H9 (cell line): Measurements from ENCODE around the gene SELENOV. TPM values are rescaled to one million over a fixed set of nuclear protein-coding genes. Genes with fewer than 3 reads are reported as not detected.

Experiments
- DNase-seq: peaks from one replicate; pipeline ENCODE4 v3.0.0-alpha.2; 2017
- H2AFZ ChIP-seq: one replicate; pipeline ENCODE4 v1.6.1; 2013; ENCODE audit warnings: mild to moderate bottlenecking, low read length, control low read depth, moderate library complexity
- H2AK5ac ChIP-seq: 2 replicates; pipeline ENCODE4 v1.6.1; 2013; ENCODE audit warnings: low read length, control low read depth, mixed read lengths; ENCODE audit not compliant: insufficient read length
- H2BK120ac ChIP-seq: one replicate; pipeline ENCODE4 v1.6.1; 2013; ENCODE audit warnings: low read depth, mild to moderate bottlenecking, low read length, control low read depth, inconsistent platforms; ENCODE audit not compliant: poor library complexity, severe bottlenecking
- H2BK12ac ChIP-seq: 2 replicates; pipeline ENCODE4 v1.6.1; 2013; ENCODE audit warnings: low read length, control low read depth, mixed read lengths, low read depth; ENCODE audit not compliant: insufficient read length
- H2BK15ac ChIP-seq: 2 replicates; pipeline ENCODE4 v1.6.1; 2013; ENCODE audit warnings: low read depth, low read length, control low read depth
- H2BK20ac ChIP-seq: one replicate; pipeline ENCODE4 v1.6.1; 2013; ENCODE audit warnings: low read depth, mild to moderate bottlenecking, low read length, control low read depth, inconsistent platforms; ENCODE audit not compliant: poor library complexity, severe bottlenecking
- H2BK5ac ChIP-seq: 2 replicates; pipeline ENCODE4 v1.6.1; 2013; ENCODE audit warnings: low read length, control low read depth, mixed read lengths; ENCODE audit not compliant: insufficient read length
- H3K14ac ChIP-seq: 2 replicates; pipeline ENCODE4 v1.6.1; 2013; ENCODE audit warnings: low read length, control low read depth; ENCODE audit not compliant: insufficient read depth
- H3K18ac ChIP-seq: 2 replicates; pipeline ENCODE4 v1.6.1; 2013; ENCODE audit warnings: low read depth, mild to moderate bottlenecking, mixed read lengths, low read length, control low read depth; ENCODE audit not compliant: insufficient read length
- H3K23ac ChIP-seq: 2 replicates; pipeline ENCODE4 v1.6.1; 2013; ENCODE audit warnings: low read length, control low read depth, mixed read lengths, low read depth; ENCODE audit not compliant: insufficient read length
- H3K23me2 ChIP-seq: 2 replicates; pipeline ENCODE4 v1.6.1; 2013; ENCODE audit warnings: low read depth, mild to moderate bottlenecking, mixed read lengths, low read length, control low read depth; ENCODE audit not compliant: insufficient read length, poor library complexity, severe bottlenecking
- H3K27ac ChIP-seq: 2 replicates; pipeline ENCODE4 v1.5.1; 2013; ENCODE audit warnings: low read length, control low read depth, mixed read lengths, low read depth; ENCODE audit not compliant: insufficient read length
- H3K27me3 ChIP-seq: 2 replicates; pipeline ENCODE4 v1.6.1; 2013; ENCODE audit warnings: low read length, control low read depth, inconsistent platforms; ENCODE audit not compliant: insufficient read depth
- H3K4ac ChIP-seq: 2 replicates; pipeline ENCODE4 v1.6.1; 2013; ENCODE audit warnings: low read depth, mild to moderate bottlenecking, control low read depth, inconsistent platforms, low read length, moderate library complexity
- H3K4me1 ChIP-seq: 2 replicates; pipeline ENCODE4 v1.6.1; 2013; ENCODE audit warnings: low read length, control low read depth, inconsistent platforms; ENCODE audit not compliant: insufficient read depth
- H3K4me2 ChIP-seq: 2 replicates; pipeline ENCODE4 v1.6.1; 2013; ENCODE audit warnings: low read length, control low read depth, mixed read lengths; ENCODE audit not compliant: insufficient read length, insufficient read depth
- H3K56ac ChIP-seq: 2 replicates; pipeline ENCODE4 v1.6.1; 2013; ENCODE audit warnings: low read depth, mild to moderate bottlenecking, mixed read lengths, low read length, control low read depth; ENCODE audit not compliant: insufficient read length
- H3K79me1 ChIP-seq: 2 replicates; pipeline ENCODE4 v1.6.1; 2013; ENCODE audit warnings: low read depth, mild to moderate bottlenecking, moderate library complexity, low read length, control low read depth, inconsistent platforms; ENCODE audit not compliant: insufficient read depth, poor library complexity, severe bottlenecking
- H3K79me2 ChIP-seq: 2 replicates; pipeline ENCODE4 v1.6.1; 2013; ENCODE audit warnings: low read length, control low read depth, inconsistent platforms; ENCODE audit not compliant: insufficient read depth
- H3K9ac ChIP-seq: 2 replicates; pipeline ENCODE4 v1.6.1; 2013; ENCODE audit warnings: low read length, control low read depth, mixed read lengths; ENCODE audit not compliant: insufficient read length; ENCODE audit errors: extremely low read depth
- H3K9me3 ChIP-seq: one replicate; pipeline ENCODE4 v1.6.1; 2013; ENCODE audit warnings: low read depth, low read length, inconsistent platforms; ENCODE audit not compliant: control insufficient read depth
- H3T11ph ChIP-seq: one replicate; pipeline ENCODE4 v1.6.1; 2013; ENCODE audit warnings: mild to moderate bottlenecking, low read length, control low read depth, inconsistent platforms
- H4K20me1 ChIP-seq: one replicate; pipeline ENCODE4 v1.6.1; 2013; ENCODE audit not compliant: control insufficient read depth, insufficient read length, insufficient read depth
- H4K5ac ChIP-seq: 2 replicates; pipeline ENCODE4 v1.6.1; 2013; ENCODE audit warnings: low read depth, mild to moderate bottlenecking, mixed read lengths, low read length, control low read depth; ENCODE audit not compliant: insufficient read length
- H4K8ac ChIP-seq: replicated peaks from 2 replicates; pipeline ENCODE4 v1.6.1; 2013; ENCODE audit warnings: low read length, control low read depth, mixed read lengths, low read depth; ENCODE audit not compliant: insufficient read length
- H4K91ac ChIP-seq: 2 replicates; pipeline ENCODE4 v1.6.1; 2013; ENCODE audit warnings: low read depth, mild to moderate bottlenecking, moderate library complexity, mixed read lengths, low read length, control low read depth; ENCODE audit not compliant: insufficient read length
- H3K27ac Mint-ChIP-seq, 3 experiments: 2 replicates in 2 of 3; 3 replicates in 1 of 3; pipeline ENCODE4 v1.8.0; 2020 to 2021; ENCODE audit warnings: mixed read lengths in 3 of 3, mild to moderate bottlenecking in 1 of 3, moderate library complexity in 1 of 3
- H3K27me3 Mint-ChIP-seq: 2 replicates; pipeline ENCODE4 v1.8.0; 2021; ENCODE audit warnings: low read depth, mild to moderate bottlenecking, moderate library complexity, mixed read lengths
- H3K36me3 Mint-ChIP-seq, 3 experiments: 2 replicates in 2 of 3; 3 replicates in 1 of 3; pipeline ENCODE4 v1.8.0; 2020 to 2021; ENCODE audit warnings: low read depth in 3 of 3, mixed read lengths in 3 of 3; ENCODE audit not compliant: insufficient read depth in 1 of 3
- H3K4me1 Mint-ChIP-seq, 2 experiments: 2 replicates each; pipeline ENCODE4 v1.8.0; 2020; ENCODE audit warnings: mixed read lengths in 2 of 2
- H3K4me3 Mint-ChIP-seq, 2 experiments: 2 replicates in 1 of 2; 3 replicates in 1 of 2; pipeline ENCODE4 v1.8.0; 2020 to 2021; ENCODE audit warnings: mild to moderate bottlenecking in 2 of 2, mixed read lengths in 2 of 2, moderate library complexity in 1 of 2
- H3K9me3 Mint-ChIP-seq, 2 experiments: 2 replicates in 1 of 2; 3 replicates in 1 of 2; pipeline ENCODE4 v1.8.0; 2020; ENCODE audit warnings: mild to moderate bottlenecking in 2 of 2, mixed read lengths in 2 of 2, moderate library complexity in 1 of 2
- WGBS: extraction: QIAGEN DNeasy Blood & Tissue Kit; methylation state at CpG from one replicate; pipeline ENCODE4 v1.1.7; 2013; ENCODE audit warnings: missing lambda C conversion rate, low lambda C conversion rate, mixed read lengths; ENCODE audit not compliant: insufficient read length; ENCODE audit errors: extremely low coverage; 5-methylcytosine and 5-hydroxymethylcytosine counted together
- total RNA-seq: library from RNA; stranded (reverse); gene quantifications from 2 replicates; pipeline ENCODE4 v1.2.1, GENCODE V29; 2021
- TF ChIP-seq, protein P1 (sequence below): fragments of 200-600 bp; sonication (generic); conservative IDR thresholded peaks from 3 replicates; pipeline ENCODE4 v1.8.0; 2021; ENCODE audit warnings: antibody characterized with exemption, mild to moderate bottlenecking

Gene SELENOV
- total RNA-seq, 1 experiment from 2014 or later: 6.9 TPM

DNA sequence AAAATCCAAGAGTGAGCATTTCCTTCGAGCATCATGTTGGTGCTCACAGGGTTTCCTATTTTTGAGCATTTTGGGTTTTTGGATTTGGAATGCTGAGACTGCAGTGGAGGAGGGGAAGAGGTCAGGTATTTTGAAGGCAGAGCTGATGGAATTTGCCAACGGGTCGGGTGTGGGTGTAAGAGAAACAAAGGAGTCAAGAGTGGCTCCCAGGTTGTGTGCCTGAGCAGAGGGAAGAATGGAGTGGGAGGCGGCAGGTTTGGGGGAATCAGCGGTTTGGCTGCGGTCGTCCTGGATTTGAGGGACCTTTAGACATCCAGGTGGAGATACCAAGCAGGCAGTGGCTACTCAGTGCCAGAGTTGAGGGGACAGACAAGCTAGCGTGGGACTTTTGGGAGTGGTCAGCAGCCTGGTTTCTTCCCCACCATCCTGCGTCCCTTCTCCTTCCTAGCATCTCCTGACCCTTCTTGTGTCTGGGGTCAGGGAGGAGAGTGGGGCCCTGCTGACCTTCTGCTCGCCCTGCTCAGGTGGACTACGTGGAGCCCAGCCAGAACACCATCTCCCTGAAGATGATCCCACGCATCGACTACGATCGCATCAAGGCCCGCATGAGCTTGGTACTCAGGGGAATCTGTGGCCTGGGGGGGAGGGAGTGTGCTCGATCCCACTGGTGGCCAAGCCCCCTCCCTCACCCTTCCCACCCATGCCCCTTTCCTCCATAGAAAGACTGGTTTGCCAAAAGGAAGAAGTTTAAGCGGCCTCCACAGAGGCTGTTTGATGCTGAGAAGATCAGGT, 48.8 kb upstream of the SELENOV start:
- H4K5ac ChIP-seq: no peak overlapping the region
- no peaks in the 10 kb centered on the region for H3K9me3 Mint-ChIP-seq
- no peak overlapping the region for H3K9ac ChIP-seq
- TF ChIP-seq, protein P1, sequence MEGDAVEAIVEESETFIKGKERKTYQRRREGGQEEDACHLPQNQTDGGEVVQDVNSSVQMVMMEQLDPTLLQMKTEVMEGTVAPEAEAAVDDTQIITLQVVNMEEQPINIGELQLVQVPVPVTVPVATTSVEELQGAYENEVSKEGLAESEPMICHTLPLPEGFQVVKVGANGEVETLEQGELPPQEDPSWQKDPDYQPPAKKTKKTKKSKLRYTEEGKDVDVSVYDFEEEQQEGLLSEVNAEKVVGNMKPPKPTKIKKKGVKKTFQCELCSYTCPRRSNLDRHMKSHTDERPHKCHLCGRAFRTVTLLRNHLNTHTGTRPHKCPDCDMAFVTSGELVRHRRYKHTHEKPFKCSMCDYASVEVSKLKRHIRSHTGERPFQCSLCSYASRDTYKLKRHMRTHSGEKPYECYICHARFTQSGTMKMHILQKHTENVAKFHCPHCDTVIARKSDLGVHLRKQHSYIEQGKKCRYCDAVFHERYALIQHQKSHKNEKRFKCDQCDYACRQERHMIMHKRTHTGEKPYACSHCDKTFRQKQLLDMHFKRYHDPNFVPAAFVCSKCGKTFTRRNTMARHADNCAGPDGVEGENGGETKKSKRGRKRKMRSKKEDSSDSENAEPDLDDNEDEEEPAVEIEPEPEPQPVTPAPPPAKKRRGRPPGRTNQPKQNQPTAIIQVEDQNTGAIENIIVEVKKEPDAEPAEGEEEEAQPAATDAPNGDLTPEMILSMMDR: no peak
- H3K27ac Mint-ChIP-seq: peak overlapping the region in 2 of 3 experiments; percentile 9 to 34; a peak in 3 of 7 replicates
- no peaks in the 10 kb centered on the region for H3K27me3 ChIP-seq
- no peak overlapping the region for H3K4me2 ChIP-seq
- H3K23ac ChIP-seq: no peak overlapping the region
- no peak overlapping the region for H3K18ac ChIP-seq
- H2BK20ac ChIP-seq: no peak overlapping the region
- H3K4ac ChIP-seq: no peak overlapping the region
- H3K27me3 Mint-ChIP-seq: no peaks in the 10 kb centered on the region; the same call in 1 of the 2 replicates
- H3K4me1 Mint-ChIP-seq: no peaks in the 10 kb centered on the region
- H2BK5ac ChIP-seq: no peak overlapping the region
- H3K79me1 ChIP-seq: no peaks in the 10 kb centered on the region
- no peak overlapping the region for H2BK15ac ChIP-seq
- no peak overlapping the region for H4K91ac ChIP-seq
- no CpG with 5 or more reads among the region's 18 CpGs for whole genome bisulfite sequencing
- H3K56ac ChIP-seq: no peak overlapping the region
- H4K8ac ChIP-seq: no peak overlapping the region
- no peak overlapping the region for H2AFZ ChIP-seq
- H4K20me1 ChIP-seq: peaks cover 3% of the 10 kb centered on the region
- H3K27ac ChIP-seq: no peak overlapping the region
- DNase-seq: no peak
- no peak overlapping the region for H3K4me3 Mint-ChIP-seq
- H3K9me3 ChIP-seq: no peaks in the 10 kb centered on the region
- H3K4me1 ChIP-seq: no peaks in the 10 kb centered on the region
- H2BK120ac ChIP-seq: no peak overlapping the region
- no peak overlapping the region for H3T11ph ChIP-seq
- no peak overlapping the region for H2BK12ac ChIP-seq
- H3K23me2 ChIP-seq: no peaks in the 10 kb centered on the region
- H3K79me2 ChIP-seq: no peaks in the 10 kb centered on the region
- no peak overlapping the region for H2AK5ac ChIP-seq
- peaks cover 48 to 81% (median 80%) of the 10 kb centered on the region in 3 experiments for H3K36me3 Mint-ChIP-seq
- no peak overlapping the region for H3K14ac ChIP-seq
